Hepatocyte (in vitro differentiated cells): ENCODE results near the gene EEPD1.

ENCODE experiments used
- CTCF ChIP-seq: fragments of 200-600 bp; sonication (generic); IDR thresholded peaks from 2 replicates; pipeline ENCODE4 v1.5.1; 2016; ENCODE audit warnings: antibody characterized with exemption, mild to moderate bottlenecking; ENCODE audit not compliant: poor library complexity
- EZH2 ChIP-seq: fragments of 200-600 bp; sonication (generic); IDR thresholded peaks from 2 replicates; pipeline ENCODE4 v1.6.1; 2016; ENCODE audit warnings: antibody characterized with exemption, mild to moderate bottlenecking, borderline replicate concordance
- EZH2phosphoT487 ChIP-seq: fragments of 200-600 bp; sonication (generic); IDR thresholded peaks from one replicate; pipeline ENCODE4 v1.6.1; 2018; ENCODE audit warnings: antibody characterized with exemption, mild to moderate bottlenecking, low read depth, moderate library complexity; ENCODE audit not compliant: unreplicated experiment, severe bottlenecking

- TF ChIP-seq CTCF (no peak), EZH2 (no peak), EZH2phosphoT487 (no peak)
Measured at GRCh38 chr7:36202398-36202797, 49.3 kb downstream of the EEPD1 start.
